GM12874 (cell line): ENCODE data around the gene RMND5A.

Source experiments
- CTCF ChIP-seq: IDR thresholded peaks from 2 replicates; pipeline ENCODE4 v1.5.1; 2011; ENCODE audit warnings: low read depth, mild to moderate bottlenecking, control low read depth, low read length, moderate library complexity; ENCODE audit not compliant: insufficient read depth

RMND5A gene

GRCh38 chr2:86785456-86785855 is 65.4 kb downstream of the RMND5A start:
- TF ChIP-seq CTCF = no peak

GRCh38 chr2:86786001-86786536 is 66.0 kb downstream of the RMND5A start:
- no peak for TF ChIP-seq CTCF

GRCh38 chr2:86787736-86788135 is 67.6 kb downstream of the RMND5A start:
- TF ChIP-seq CTCF = no peak

- TF ChIP-seq CTCF = no peak
Observed at GRCh38 chr2:86788165-86788564, 68.1 kb downstream of the RMND5A start.

- no peak for TF ChIP-seq CTCF
Observed at GRCh38 chr2:86788881-86789686, 69.0 kb downstream of the RMND5A start.

GRCh38 chr2:86789687-86790133 is 69.6 kb downstream of the RMND5A start:
- no peak for TF ChIP-seq CTCF

- TF ChIP-seq CTCF = no peak
Observed at GRCh38 chr2:86790134-86790675, 70.1 kb downstream of the RMND5A start.
